Stimulated activated CD4-positive, alpha-beta T cell treated with anti-CD3 and anti-CD28 coated beads, Interleukin-1b, Interleukin-23, amount 100 ng/mL, for 1 hour (primary cell): ENCODE measurements around the gene FXR2.
"Not testable (repeated sequence)": the region's sequence is repeated elsewhere in the genome, so short reads cannot be mapped to it uniquely, and the experiment has no call there.

Source experiments
- DNase-seq, 2 donors: peaks; one replicate each; pipeline ENCODE4 v3.0.0-alpha.2; 2020; ENCODE audit warnings: low read depth in 2 of 2

FXR2 gene

GRCh38 chr17:7614425-7615264 lies at the start of gene FXR2:
FXR2 (minus strand) TSS chr17:7614897; CDS start chr17:7614532, 365 bp downstream.
- peak; percentile 95 to 99 for DNase-seq

GRCh38 chr17:7656958-7657609 lies 42.4 kb upstream of the FXR2 start:
- no peak for DNase-seq

GRCh38 chr17:7655541-7655840 lies 40.8 kb upstream of the FXR2 start:
- DNase-seq = no peak

- DNase-seq = no peak
These were observed 40.3 kb upstream of the FXR2 start for GRCh38 chr17:7654832-7655540.

GRCh38 chr17:7652388-7653356 lies 38.0 kb upstream of the FXR2 start:
- no peak for DNase-seq

- no peak for DNase-seq
These were observed 37.1 kb upstream of the FXR2 start for GRCh38 chr17:7651665-7652387.

- DNase-seq = no peak
These were observed 36.5 kb upstream of the FXR2 start for GRCh38 chr17:7651097-7651664.

- DNase-seq = peak; percentile 29 to 47
These were observed 35.9 kb upstream of the FXR2 start, which contains the start of gene ATP1B2 for GRCh38 chr17:7650509-7651096. ATP1B2 (plus strand) TSS chr17:7650926; CDS start chr17:7651519, 593 bp downstream.

GRCh38 chr17:7647018-7647417 lies 32.3 kb upstream of the FXR2 start:
- no peak for DNase-seq

- no peak for DNase-seq
These were observed 31.8 kb upstream of the FXR2 start for GRCh38 chr17:7646457-7646856.

- no peak for DNase-seq
These were observed 30.1 kb upstream of the FXR2 start for GRCh38 chr17:7644775-7645174.

GRCh38 chr17:7641635-7642034 lies 26.9 kb upstream of the FXR2 start:
- not testable (repeated sequence) for DNase-seq

- no peak for DNase-seq
These were observed 26.1 kb upstream of the FXR2 start for GRCh38 chr17:7640783-7641182.

- no peak for DNase-seq
These were observed 21.5 kb upstream of the FXR2 start for GRCh38 chr17:7636163-7636562.

GRCh38 chr17:7634384-7634783 lies 19.7 kb upstream of the FXR2 start:
- no peak for DNase-seq

GRCh38 chr17:7633093-7633492 lies 18.4 kb upstream of the FXR2 start:
- DNase-seq = no peak

GRCh38 chr17:7632492-7632894 lies 17.8 kb upstream of the FXR2 start:
- no peak for DNase-seq

GRCh38 chr17:7631398-7632380 lies 17.0 kb upstream of the FXR2 start:
- no peak for DNase-seq
